PC-3 (cell line): ENCODE data around the gene PRDX5.

Experiments used
- CTCF ChIP-seq: fragments of 300-600 bp; sonication (generic); conservative IDR thresholded peaks from 2 replicates; pipeline ENCODE4 v1.5.1; 2017; ENCODE audit warnings: antibody characterized with exemption, low read depth, mild to moderate bottlenecking, low read length
- EZH2 ChIP-seq: fragments of 300-600 bp; sonication (generic); IDR thresholded peaks from one replicate; pipeline ENCODE4 v1.6.1; 2017; ENCODE audit warnings: antibody characterized with exemption, mild to moderate bottlenecking, low read length; ENCODE audit not compliant: unreplicated experiment
- EZH2phosphoT487 ChIP-seq: fragments of 300-600 bp; sonication (generic); IDR thresholded peaks from 2 replicates; pipeline ENCODE4 v1.6.1; 2018; ENCODE audit warnings: mild to moderate bottlenecking, antibody characterized with exemption, low read length, borderline replicate concordance

- TF ChIP-seq CTCF = no peak
- no peak for TF ChIP-seq EZH2
- TF ChIP-seq EZH2phosphoT487 = no peak
Measured at GRCh38 chr11:64360448-64360921, 42.6 kb downstream of the PRDX5 start.
